Sigmoid colon (tissue), 4 donors: Measurements from ENCODE around the gene DEFB126.

ENCODE experiments used
- CTCF ChIP-seq, 4 experiments: fragments of 450-650 bp in 3 of 4; fragments of 200-600 bp in 1 of 4; IDR thresholded peaks; one replicate each; pipeline ENCODE4 v1.5.1; 2016 to 2019; ENCODE audit warnings: antibody characterized with exemption in 4 of 4, mild to moderate bottlenecking in 3 of 4, moderate library complexity in 2 of 4
- EP300 ChIP-seq, 4 donors: sonication (generic); formaldehyde crosslinking; IDR thresholded peaks; one replicate each; pipeline ENCODE4 v1.6.1; 2017; ENCODE audit warnings: antibody characterized with exemption in 4 of 4
- POLR2AphosphoS5 ChIP-seq, 4 donors: sonication (generic); formaldehyde crosslinking; IDR thresholded peaks; one replicate each; pipeline ENCODE4 v1.6.1; 2017; ENCODE audit warnings: antibody characterized with exemption in 4 of 4

- no peak for TF ChIP-seq CTCF (IDR thresholded peaks at IDR 0.05)
- no peak for TF ChIP-seq POLR2AphosphoS5 (IDR thresholded peaks at IDR 0.05)
- no peak for TF ChIP-seq EP300 (IDR thresholded peaks at IDR 0.05)
These were observed 24.9 kb upstream of the DEFB126 start for GRCh38 chr20:117518-117917.
